Sigmoid colon (tissue), 7 donors: ENCODE results near the gene SOX4. TPM values are rescaled to one million over a fixed set of nuclear protein-coding genes. Genes with fewer than 3 reads are reported as not detected.

Source experiments
- DNase-seq: peaks from one replicate; pipeline ENCODE4 v3.0.0-alpha.2; 2019
- H3K27ac ChIP-seq, 4 donors: fragments of 200-600 bp; sonication (generic); one replicate each; pipeline ENCODE4 v1.5.1; 2016 to 2019; ENCODE audit warnings: mild to moderate bottlenecking in 1 of 4
- H3K27me3 ChIP-seq, 3 donors: fragments of 200-600 bp; sonication (generic); one replicate each; pipeline ENCODE4 v1.5.1; 2019; ENCODE audit warnings: mild to moderate bottlenecking in 1 of 3
- H3K36me3 ChIP-seq, 4 donors: fragments of 200-600 bp; sonication (generic); one replicate each; pipeline ENCODE4 v1.5.1; 2016 to 2019
- H3K4me1 ChIP-seq, 4 donors: fragments of 200-600 bp; sonication (generic); one replicate each; pipeline ENCODE4 v1.5.1; 2017 to 2019
- H3K4me3 ChIP-seq, 4 donors: fragments of 200-600 bp; sonication (generic); one replicate each; pipeline ENCODE4 v1.5.1; 2017 to 2019; ENCODE audit warnings: mild to moderate bottlenecking in 2 of 4, moderate library complexity in 1 of 4
- H3K9me3 ChIP-seq, 4 donors: fragments of 200-600 bp in 3 of 4; sonication (generic) in 3 of 4; one replicate each; pipeline versions ENCODE4 v1.5.1 to v1.6.1; 2013 to 2019
- CTCF ChIP-seq, 4 experiments: fragments of 450-650 bp in 3 of 4; fragments of 200-600 bp in 1 of 4; IDR thresholded peaks; one replicate each; pipeline ENCODE4 v1.5.1; 2016 to 2019; ENCODE audit warnings: antibody characterized with exemption in 4 of 4, mild to moderate bottlenecking in 3 of 4, moderate library complexity in 2 of 4
- EP300 ChIP-seq, 4 donors: sonication (generic); formaldehyde crosslinking; IDR thresholded peaks; one replicate each; pipeline ENCODE4 v1.6.1; 2017; ENCODE audit warnings: antibody characterized with exemption in 4 of 4
- POLR2A ChIP-seq, 2 donors: fragments of 450-650 bp; IDR thresholded peaks; one replicate each; pipeline ENCODE4 v1.6.1; 2016; ENCODE audit warnings: antibody characterized with exemption in 2 of 2, mild to moderate bottlenecking in 2 of 2, moderate library complexity in 2 of 2
- POLR2AphosphoS5 ChIP-seq, 4 donors: sonication (generic); formaldehyde crosslinking; IDR thresholded peaks; one replicate each; pipeline ENCODE4 v1.6.1; 2017; ENCODE audit warnings: antibody characterized with exemption in 4 of 4
- WGBS, 2 donors: extraction: QIAGEN DNeasy Blood & Tissue Kit; methylation state at CpG; one replicate each; pipeline ENCODE4 v1.1.7; 2013; 5-methylcytosine and 5-hydroxymethylcytosine counted together
- intact Hi-C: fragments of 100-400 bp; cut with DNase I; formaldehyde crosslinking; loops from one replicate; pipeline ENCODE4 v1.15.1; 2023
- polyA plus RNA-seq, 3 donors: library from polyadenylated mRNA; stranded (reverse); fragments of 200-250 nt; gene quantifications; one replicate each; pipeline ENCODE4 v1.2.3, GENCODE V29; 2013
- total RNA-seq, 4 donors: library from RNA; depleted of rRNA; stranded (reverse); fragments of >200 nt; gene quantifications; one replicate each; pipeline ENCODE4 v1.1.0, GENCODE V29; 2016
- donor health status: healthy with polysubstance abuse.
- donor health status: Bipolar disorder and iron deficiency.
- donor health status: healthy.

The SOX4 gene
- total and polyA plus RNA-seq, 7 donors, result 3.9 to 12.4 (median 6.2) TPM

GRCh38 chr6:21609881-21610329, 16.4 kb downstream of the SOX4 start:
- DNase-seq, result no peak
- Histone ChIP-seq H3K4me3 (no peak overlapping the region), H3K36me3 (no peaks in the 10 kb centered on the region), H3K4me1 (peaks cover 0 to 12% (median 6%) of the 10 kb centered on the region in 4 donors), H3K27me3 (no peaks in the 10 kb centered on the region), H3K27ac (no peak overlapping the region), H3K9me3 (no peaks in the 10 kb centered on the region)
- intact Hi-C loops, result no loop called here
- WGBS, 2 donors, result 96 to 97% methylated on average over 28 of the region's 28 CpGs
- no peak for TF ChIP-seq POLR2AphosphoS5 (IDR thresholded peaks at IDR 0.05)
- no peak for TF ChIP-seq POLR2A (IDR thresholded peaks at IDR 0.05)

- Histone ChIP-seq H3K9me3 (no peaks in the 10 kb centered on the region), H3K4me3 (no peak overlapping the region), H3K4me1 (peaks cover 0 to 12% (median 6%) of the 10 kb centered on the region in 4 donors), H3K27me3 (no peaks in the 10 kb centered on the region), H3K27ac (no peak overlapping the region), H3K36me3 (no peaks in the 10 kb centered on the region)
- intact Hi-C loops, result no loop called here
- 91 to 97% methylated on average over 5 of the region's 5 CpGs for WGBS, 2 donors
- no peak for TF ChIP-seq POLR2A (IDR thresholded peaks at IDR 0.05)
- TF ChIP-seq POLR2AphosphoS5 (IDR thresholded peaks at IDR 0.05), result no peak
- TF ChIP-seq EP300 (IDR thresholded peaks at IDR 0.05), result no peak
- TF ChIP-seq CTCF (IDR thresholded peaks at IDR 0.05), result no peak
- no peak for DNase-seq
Observed at GRCh38 chr6:21610341-21610740, 16.8 kb downstream of the SOX4 start.

- no peaks in the 10 kb centered on the region for H3K9me3 ChIP-seq
- peaks cover 0 to 12% (median 6%) of the 10 kb centered on the region in 4 donors for H3K4me1 ChIP-seq
- DNase-seq, result no peak
- intact Hi-C loops, result no loop called here
- no peaks in the 10 kb centered on the region for H3K27me3 ChIP-seq
- H3K27ac ChIP-seq, result no peak overlapping the region
- H3K4me3 ChIP-seq, result no peak overlapping the region
- 93 to 97% methylated on average over 3 of the region's 3 CpGs for WGBS, 2 donors
- no peaks in the 10 kb centered on the region for H3K36me3 ChIP-seq
- TF ChIP-seq POLR2A (IDR thresholded peaks at IDR 0.05), result no peak
- no peak for TF ChIP-seq CTCF (IDR thresholded peaks at IDR 0.05)
Observed at GRCh38 chr6:21611485-21611884, 17.9 kb downstream of the SOX4 start.

GRCh38 chr6:21612067-21612745, 18.7 kb downstream of the SOX4 start:
- no peaks in the 10 kb centered on the region for H3K9me3 ChIP-seq
- DNase-seq, result no peak
- H3K27ac ChIP-seq, result no peak overlapping the region
- no peak overlapping the region for H3K4me3 ChIP-seq
- intact Hi-C loops, result no loop called here
- H3K4me1 ChIP-seq, result peaks cover 0 to 12% (median 6%) of the 10 kb centered on the region in 4 donors
- H3K36me3 ChIP-seq, result no peaks in the 10 kb centered on the region
- WGBS, 2 donors, result 92 to 93% methylated on average over 6 of the region's 6 CpGs
- H3K27me3 ChIP-seq, result no peaks in the 10 kb centered on the region
- no peak for TF ChIP-seq CTCF (IDR thresholded peaks at IDR 0.05)
- TF ChIP-seq POLR2A (IDR thresholded peaks at IDR 0.05), result no peak
- TF ChIP-seq EP300 (IDR thresholded peaks at IDR 0.05), result no peak
- TF ChIP-seq POLR2AphosphoS5 (IDR thresholded peaks at IDR 0.05), result no peak

- Histone ChIP-seq H3K4me1 (peaks cover 0 to 12% (median 6%) of the 10 kb centered on the region in 4 donors), H3K36me3 (no peaks in the 10 kb centered on the region), H3K4me3 (no peak overlapping the region), H3K27me3 (no peaks in the 10 kb centered on the region), H3K27ac (no peak overlapping the region), H3K9me3 (no peaks in the 10 kb centered on the region)
- DNase-seq, result no peak
- intact Hi-C loops, result no loop called here
- WGBS, 2 donors, result 60 to 70% methylated on average over 2 of the region's 2 CpGs
- TF ChIP-seq CTCF (IDR thresholded peaks at IDR 0.05) (no peak), POLR2AphosphoS5 (IDR thresholded peaks at IDR 0.05) (no peak), POLR2A (IDR thresholded peaks at IDR 0.05) (no peak)
Observed at GRCh38 chr6:21613809-21614208, 20.3 kb downstream of the SOX4 start.
